Nephron (organoid): Measurements from ENCODE around the gene SBF2.
"Not testable (repeated sequence)": the region's sequence is repeated elsewhere in the genome, so short reads cannot be mapped to it uniquely, and the experiment has no call there.

Source experiments
- H3K27ac Mint-ChIP-seq, 3 experiments: 2 replicates each; pipeline ENCODE4 v1.8.0; 2020; ENCODE audit warnings: mixed read lengths in 3 of 3, mild to moderate bottlenecking in 2 of 3, moderate library complexity in 1 of 3
- H3K27me3 Mint-ChIP-seq: 2 replicates; pipeline ENCODE4 v1.8.0; 2021; ENCODE audit warnings: low read depth, mild to moderate bottlenecking, moderate library complexity, mixed read lengths
- H3K36me3 Mint-ChIP-seq: 2 replicates; pipeline ENCODE4 v1.8.0; 2020; ENCODE audit warnings: low read depth, mixed read lengths
- H3K4me1 Mint-ChIP-seq: 2 replicates; pipeline ENCODE4 v1.8.0; 2020; ENCODE audit warnings: mixed read lengths
- H3K4me3 Mint-ChIP-seq, 3 experiments: 2 replicates each; pipeline ENCODE4 v1.8.0; 2020; ENCODE audit warnings: mild to moderate bottlenecking in 3 of 3, mixed read lengths in 3 of 3, moderate library complexity in 2 of 3
- H3K9me3 Mint-ChIP-seq: 2 replicates; pipeline ENCODE4 v1.8.0; 2020; ENCODE audit warnings: mixed read lengths
- TF ChIP-seq, protein P1 (sequence below), 3 experiments: fragments of 200-600 bp; sonication (generic); IDR thresholded peaks; one replicate each; pipeline ENCODE4 v1.5.0; 2021; ENCODE audit warnings: antibody characterized with exemption in 3 of 3; ENCODE audit not compliant: unreplicated experiment in 3 of 3

The SBF2 gene

DNA sequence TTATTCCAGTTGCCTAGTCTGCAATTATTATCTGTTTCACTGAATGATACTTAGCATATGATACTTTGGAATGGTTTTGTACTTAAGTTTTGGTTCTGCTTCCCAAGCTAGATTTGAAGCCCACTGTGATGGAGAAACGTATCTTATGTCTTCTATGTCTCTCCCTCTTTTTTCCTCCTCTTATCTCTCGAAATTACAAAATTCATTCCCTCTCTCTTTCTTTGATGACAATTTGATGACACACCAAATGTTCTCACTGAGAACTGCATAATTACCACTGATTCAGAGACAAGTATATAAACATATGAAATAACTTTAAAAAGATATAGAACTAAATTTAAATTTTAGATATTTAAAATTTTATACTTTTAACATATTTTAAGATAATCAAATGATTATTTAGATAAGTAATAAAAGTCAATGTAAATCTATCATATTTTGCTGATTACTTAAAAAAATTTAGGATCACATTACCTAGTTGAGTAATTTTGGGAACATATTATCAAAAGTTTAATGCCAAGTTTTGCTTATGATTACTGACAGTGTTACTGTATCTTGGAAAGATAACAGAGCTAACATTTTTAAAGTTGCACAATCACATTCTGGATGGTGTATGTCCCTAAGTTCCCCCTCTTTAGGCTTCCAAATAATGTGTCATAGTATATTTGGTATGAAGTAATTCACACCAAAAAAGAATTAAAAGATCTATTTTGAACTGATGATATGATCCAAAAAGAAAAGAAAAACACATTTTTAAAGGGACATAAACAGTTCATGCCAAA, 255.3 kb downstream of the SBF2 start:
- no peak overlapping the region for H3K4me3 Mint-ChIP-seq
- no peaks in the 10 kb centered on the region for H3K4me1 Mint-ChIP-seq
- no peaks in the 10 kb centered on the region for H3K27me3 Mint-ChIP-seq
- H3K27ac Mint-ChIP-seq: no peak overlapping the region
- TF ChIP-seq, protein P1, sequence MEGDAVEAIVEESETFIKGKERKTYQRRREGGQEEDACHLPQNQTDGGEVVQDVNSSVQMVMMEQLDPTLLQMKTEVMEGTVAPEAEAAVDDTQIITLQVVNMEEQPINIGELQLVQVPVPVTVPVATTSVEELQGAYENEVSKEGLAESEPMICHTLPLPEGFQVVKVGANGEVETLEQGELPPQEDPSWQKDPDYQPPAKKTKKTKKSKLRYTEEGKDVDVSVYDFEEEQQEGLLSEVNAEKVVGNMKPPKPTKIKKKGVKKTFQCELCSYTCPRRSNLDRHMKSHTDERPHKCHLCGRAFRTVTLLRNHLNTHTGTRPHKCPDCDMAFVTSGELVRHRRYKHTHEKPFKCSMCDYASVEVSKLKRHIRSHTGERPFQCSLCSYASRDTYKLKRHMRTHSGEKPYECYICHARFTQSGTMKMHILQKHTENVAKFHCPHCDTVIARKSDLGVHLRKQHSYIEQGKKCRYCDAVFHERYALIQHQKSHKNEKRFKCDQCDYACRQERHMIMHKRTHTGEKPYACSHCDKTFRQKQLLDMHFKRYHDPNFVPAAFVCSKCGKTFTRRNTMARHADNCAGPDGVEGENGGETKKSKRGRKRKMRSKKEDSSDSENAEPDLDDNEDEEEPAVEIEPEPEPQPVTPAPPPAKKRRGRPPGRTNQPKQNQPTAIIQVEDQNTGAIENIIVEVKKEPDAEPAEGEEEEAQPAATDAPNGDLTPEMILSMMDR (IDR thresholded peaks at IDR 0.05; ENCODE audit: unreplicated experiment in 3 of 3): no peak
- H3K9me3 Mint-ChIP-seq: peaks cover 8% of the 10 kb centered on the region
- H3K36me3 Mint-ChIP-seq: peaks cover 18% of the 10 kb centered on the region

DNA sequence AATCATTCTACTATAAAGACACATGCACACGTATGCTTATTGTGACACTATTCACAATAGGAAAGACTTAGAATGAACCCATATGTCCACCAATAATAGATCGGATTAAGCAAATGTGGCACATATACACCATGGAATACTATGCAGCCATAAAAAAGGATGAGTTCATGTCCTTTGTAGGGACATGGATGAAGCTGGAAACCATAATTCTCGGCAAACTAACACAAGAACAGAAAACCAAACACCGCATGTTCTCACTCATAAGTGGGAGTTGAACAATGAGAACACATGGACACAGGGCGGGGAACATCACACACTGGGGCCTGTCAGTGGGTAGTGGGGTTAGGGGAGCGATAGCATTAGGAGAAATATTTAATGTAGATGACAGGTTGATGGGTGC, 258.1 kb downstream of the SBF2 start:
- H3K4me1 Mint-ChIP-seq, H3K27ac Mint-ChIP-seq, H3K4me3 Mint-ChIP-seq, H3K36me3 Mint-ChIP-seq, H3K27me3 Mint-ChIP-seq, H3K9me3 Mint-ChIP-seq: not testable (repeated sequence)

- Mint-ChIP-seq H3K4me3 (no peak overlapping the region), H3K27me3 (no peaks in the 10 kb centered on the region), H3K4me1 (peaks cover 13% of the 10 kb centered on the region), H3K27ac (peak overlapping the region in 1 of 3 experiments; percentile 2), H3K9me3 (no peaks in the 10 kb centered on the region), H3K36me3 (peaks cover 11% of the 10 kb centered on the region)
- TF ChIP-seq, protein P1 (IDR thresholded peaks at IDR 0.05; ENCODE audit: unreplicated experiment in 3 of 3): no peak
Measured at GRCh38 chr11:10032935-10033334, 261.1 kb downstream of the SBF2 start.

- Mint-ChIP-seq H3K9me3 (no peaks in the 10 kb centered on the region), H3K36me3 (peaks cover 24% of the 10 kb centered on the region), H3K4me3 (no peak overlapping the region), H3K4me1 (peaks cover 18% of the 10 kb centered on the region), H3K27ac (no peak overlapping the region), H3K27me3 (no peaks in the 10 kb centered on the region)
- TF ChIP-seq, protein P1 (IDR thresholded peaks at IDR 0.05; ENCODE audit: unreplicated experiment in 3 of 3): no peak
Measured at GRCh38 chr11:10030122-10030490, 263.9 kb downstream of the SBF2 start.

DNA sequence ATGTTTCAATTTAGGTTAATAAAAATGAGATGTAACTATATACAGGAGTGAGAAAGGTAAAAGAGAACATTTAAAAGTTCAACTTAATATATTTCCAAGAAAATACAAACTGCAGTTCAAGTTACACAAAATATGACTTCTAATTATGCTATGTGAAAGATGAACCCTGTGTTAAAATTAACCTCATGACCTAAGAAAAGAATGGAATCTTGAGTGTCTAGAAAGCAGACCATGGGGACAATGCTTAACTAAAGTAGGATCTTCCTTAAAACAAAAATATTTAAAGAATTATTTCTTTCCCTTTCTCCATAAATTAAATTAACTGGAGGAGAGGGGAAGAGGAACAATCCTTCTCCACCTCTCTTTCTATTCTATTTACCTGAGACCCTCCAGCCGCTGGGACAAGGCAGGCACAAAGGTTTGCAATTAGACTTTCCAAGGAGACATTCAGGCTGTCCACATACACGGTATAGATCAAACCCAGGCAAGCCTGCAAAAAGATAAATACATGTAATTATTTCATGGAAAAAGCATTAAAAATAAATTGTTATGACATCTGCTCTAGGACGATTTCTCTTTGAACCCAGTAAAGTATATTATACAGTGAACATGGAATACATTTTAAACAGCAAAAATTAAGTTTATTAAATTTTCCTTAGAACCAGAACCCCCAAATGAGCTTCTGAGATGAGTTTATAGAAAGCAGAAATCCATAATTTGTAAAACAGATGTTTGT, 264.5 kb downstream of the SBF2 start:
- H3K27me3 Mint-ChIP-seq: no peaks in the 10 kb centered on the region
- H3K36me3 Mint-ChIP-seq: peaks cover 29% of the 10 kb centered on the region
- peaks cover 18% of the 10 kb centered on the region for H3K4me1 Mint-ChIP-seq
- TF ChIP-seq, protein P1 (IDR thresholded peaks at IDR 0.05; ENCODE audit: unreplicated experiment in 3 of 3): no peak
- no peak overlapping the region for H3K4me3 Mint-ChIP-seq
- H3K9me3 Mint-ChIP-seq: no peaks in the 10 kb centered on the region
- H3K27ac Mint-ChIP-seq: no peak overlapping the region

DNA sequence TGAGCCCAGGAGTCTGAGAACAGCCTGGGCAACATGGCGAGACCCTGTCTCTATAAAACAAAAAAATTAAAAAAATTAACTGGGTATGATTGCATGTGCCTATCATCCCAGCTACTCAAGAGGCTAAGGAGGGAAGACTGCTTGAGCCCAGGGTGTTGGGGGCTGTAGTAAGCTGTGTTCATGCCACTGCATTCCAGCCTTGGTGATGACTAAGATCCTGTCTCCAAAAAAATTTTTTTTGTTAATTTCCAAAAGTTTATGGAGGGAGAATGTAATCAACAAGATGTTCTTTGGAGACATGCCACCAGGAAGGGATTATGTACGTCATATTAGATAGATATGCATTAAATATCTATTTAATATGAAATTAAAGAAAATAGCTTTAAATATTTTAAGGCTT, 267.5 kb downstream of the SBF2 start:
- Mint-ChIP-seq H3K36me3 (peaks cover 33% of the 10 kb centered on the region), H3K4me3 (no peak overlapping the region), H3K4me1 (peaks cover 10% of the 10 kb centered on the region), H3K27ac (no peak overlapping the region), H3K27me3 (no peaks in the 10 kb centered on the region), H3K9me3 (no peaks in the 10 kb centered on the region)
- TF ChIP-seq, protein P1 (IDR thresholded peaks at IDR 0.05; ENCODE audit: unreplicated experiment in 3 of 3): no peak
